ENCODE measurements around the gene EPHA4.

The EPHA4 gene

DNA sequence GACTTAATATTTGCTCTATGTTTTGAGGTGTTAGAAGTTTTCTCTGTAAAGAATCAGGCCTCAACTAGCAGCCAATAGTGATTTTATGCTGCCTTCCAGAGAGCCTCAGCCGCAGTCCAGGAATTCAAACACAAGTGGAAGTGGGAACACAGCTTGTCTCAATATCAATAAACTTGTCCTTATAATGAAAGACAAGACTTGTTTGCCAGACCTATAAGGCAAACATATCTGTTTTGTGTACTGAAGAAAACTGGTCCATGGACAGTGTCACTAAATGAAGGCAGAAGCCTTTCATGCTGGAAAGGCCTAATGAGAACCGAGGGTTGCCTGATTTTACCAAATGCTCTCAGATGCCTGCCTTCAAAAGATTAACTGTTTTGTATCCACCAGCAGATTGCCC, 182.2 kb downstream of the EPHA4 start:
- H3K4me3 ChIP-seq (ENCODE audit: low read depth, low read length) = no peak overlapping the region
- TF ChIP-seq, protein P1, sequence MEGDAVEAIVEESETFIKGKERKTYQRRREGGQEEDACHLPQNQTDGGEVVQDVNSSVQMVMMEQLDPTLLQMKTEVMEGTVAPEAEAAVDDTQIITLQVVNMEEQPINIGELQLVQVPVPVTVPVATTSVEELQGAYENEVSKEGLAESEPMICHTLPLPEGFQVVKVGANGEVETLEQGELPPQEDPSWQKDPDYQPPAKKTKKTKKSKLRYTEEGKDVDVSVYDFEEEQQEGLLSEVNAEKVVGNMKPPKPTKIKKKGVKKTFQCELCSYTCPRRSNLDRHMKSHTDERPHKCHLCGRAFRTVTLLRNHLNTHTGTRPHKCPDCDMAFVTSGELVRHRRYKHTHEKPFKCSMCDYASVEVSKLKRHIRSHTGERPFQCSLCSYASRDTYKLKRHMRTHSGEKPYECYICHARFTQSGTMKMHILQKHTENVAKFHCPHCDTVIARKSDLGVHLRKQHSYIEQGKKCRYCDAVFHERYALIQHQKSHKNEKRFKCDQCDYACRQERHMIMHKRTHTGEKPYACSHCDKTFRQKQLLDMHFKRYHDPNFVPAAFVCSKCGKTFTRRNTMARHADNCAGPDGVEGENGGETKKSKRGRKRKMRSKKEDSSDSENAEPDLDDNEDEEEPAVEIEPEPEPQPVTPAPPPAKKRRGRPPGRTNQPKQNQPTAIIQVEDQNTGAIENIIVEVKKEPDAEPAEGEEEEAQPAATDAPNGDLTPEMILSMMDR (IDR thresholded peaks at IDR 0.05; ENCODE audit: insufficient read depth, low read length, missing control alignments) = no peak
- no peak for DNase-seq (ENCODE audit: low read depth, low spot score)
- CTCF ChIA-PET = no interaction called here
- POLR2A ChIA-PET = no interaction called here

- TF ChIP-seq, protein P1 (IDR thresholded peaks at IDR 0.05; ENCODE audit: insufficient read depth, low read length, missing control alignments) = no peak
- ChIA-PET POLR2A (no interaction called here), CTCF (no interaction called here)
- DNase-seq (ENCODE audit: low read depth, low spot score) = no peak
- no peak overlapping the region for H3K4me3 ChIP-seq (ENCODE audit: low read depth, low read length)
Observed at GRCh38 chr2:221389421-221389820, 182.7 kb downstream of the EPHA4 start.

GRCh38 chr2:221388891-221389290, 183.2 kb downstream of the EPHA4 start:
- DNase-seq (ENCODE audit: low read depth, low spot score) = no peak
- POLR2A ChIA-PET = no interaction called here
- H3K4me3 ChIP-seq (ENCODE audit: low read depth, low read length) = no peak overlapping the region
- CTCF ChIA-PET = no interaction called here
- TF ChIP-seq, protein P1 (IDR thresholded peaks at IDR 0.05; ENCODE audit: insufficient read depth, low read length, missing control alignments) = no peak

- TF ChIP-seq, protein P1 (IDR thresholded peaks at IDR 0.05; ENCODE audit: insufficient read depth, low read length, missing control alignments) = no peak
- CTCF ChIA-PET = no interaction called here
- POLR2A ChIA-PET = no interaction called here
- no peak overlapping the region for H3K4me3 ChIP-seq (ENCODE audit: low read depth, low read length)
- DNase-seq (ENCODE audit: low read depth, low spot score) = no peak
Observed at GRCh38 chr2:221385716-221386115, 186.4 kb downstream of the EPHA4 start.

- TF ChIP-seq, protein P1 (IDR thresholded peaks at IDR 0.05; ENCODE audit: insufficient read depth, low read length, missing control alignments) = no peak
- POLR2A ChIA-PET = no interaction called here
Observed at GRCh38 chr2:221381928-221382488, 190.1 kb downstream of the EPHA4 start.

DNA sequence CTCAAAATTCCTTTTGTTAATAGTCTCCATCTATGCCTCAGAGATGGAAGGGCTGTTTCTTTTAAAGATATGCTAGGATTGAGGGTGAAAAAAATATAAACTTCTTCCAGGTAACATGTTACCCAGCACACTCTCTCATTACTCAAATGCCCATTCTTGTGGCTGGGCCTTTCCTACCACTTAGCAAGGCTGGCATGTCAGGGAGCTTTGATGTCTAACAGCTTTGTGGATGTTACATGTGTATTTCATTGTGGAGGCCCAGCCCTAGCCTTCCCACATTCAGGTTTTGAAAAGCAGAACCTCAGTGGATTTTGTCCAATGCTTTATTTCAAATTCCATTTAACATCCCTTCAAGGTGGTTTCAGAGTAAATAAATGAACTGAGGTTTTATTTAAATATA, 191.4 kb downstream of the EPHA4 start:
- CTCF ChIA-PET = no interaction called here
- POLR2A ChIA-PET = no interaction called here
- no peak overlapping the region for H3K4me3 ChIP-seq (ENCODE audit: low read depth, low read length)
- no peak for DNase-seq (ENCODE audit: low read depth, low spot score)
- TF ChIP-seq, protein P1 (IDR thresholded peaks at IDR 0.05; ENCODE audit: insufficient read depth, low read length, missing control alignments) = no peak

More at GRCh38 chr2:221381928-221382488, 190.1 kb downstream of the EPHA4 start:
- no peak overlapping the region for H3K4me3 ChIP-seq (ENCODE audit: low read depth, low read length)
- CTCF ChIA-PET = no interaction called here
- no peak for DNase-seq (ENCODE audit: low read depth, low spot score)
